ENCODE results near the gene DYSF.
"Not testable (repeated sequence)": the region's sequence is repeated elsewhere in the genome, so short reads cannot be mapped to it uniquely, and the experiment has no call there.

DYSF gene

DNA sequence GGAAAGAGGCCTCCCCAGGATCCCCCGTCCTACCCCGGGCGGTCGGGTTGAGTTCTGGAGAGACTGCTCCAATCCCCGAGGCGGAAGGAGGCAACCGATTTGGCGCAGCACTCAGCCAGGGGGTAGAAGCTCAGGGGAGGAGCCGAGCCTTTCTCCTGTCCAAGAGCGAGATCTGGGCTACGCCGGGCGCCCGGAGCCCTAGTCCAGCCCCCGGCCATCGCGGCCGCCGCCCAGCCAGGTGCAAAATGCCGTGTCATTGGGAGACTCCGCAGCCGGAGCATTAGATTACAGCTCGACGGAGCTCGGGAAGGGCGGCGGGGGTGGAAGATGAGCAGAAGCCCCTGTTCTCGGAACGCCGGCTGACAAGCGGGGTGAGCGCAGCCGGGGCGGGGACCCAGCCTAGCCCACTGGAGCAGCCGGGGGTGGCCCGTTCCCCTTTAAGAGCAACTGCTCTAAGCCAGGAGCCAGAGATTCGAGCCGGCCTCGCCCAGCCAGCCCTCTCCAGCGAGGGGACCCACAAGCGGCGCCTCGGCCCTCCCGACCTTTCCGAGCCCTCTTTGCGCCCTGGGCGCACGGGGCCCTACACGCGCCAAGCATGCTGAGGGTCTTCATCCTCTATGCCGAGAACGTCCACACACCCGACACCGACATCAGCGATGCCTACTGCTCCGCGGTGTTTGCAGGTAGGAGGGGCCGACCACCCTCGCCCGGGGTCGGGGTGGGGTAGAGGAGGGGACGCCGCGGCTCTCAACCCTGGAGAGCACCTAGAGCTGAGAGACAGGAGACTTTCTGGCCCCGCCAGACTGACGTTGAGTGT is at the start of gene DYSF:
TSS of gene DYSF (plus strand) at position 158 of the 817 bp plus-strand sequence.
- DNase-seq (ENCODE audit: low spot score) = no peak

GRCh38 chr2:71409611-71410010 is 43.8 kb upstream of the DYSF start:
- no peak for DNase-seq (ENCODE audit: low spot score)

GRCh38 chr2:71410696-71411095 is 42.7 kb upstream of the DYSF start:
- no peak for DNase-seq (ENCODE audit: low spot score)

DNA sequence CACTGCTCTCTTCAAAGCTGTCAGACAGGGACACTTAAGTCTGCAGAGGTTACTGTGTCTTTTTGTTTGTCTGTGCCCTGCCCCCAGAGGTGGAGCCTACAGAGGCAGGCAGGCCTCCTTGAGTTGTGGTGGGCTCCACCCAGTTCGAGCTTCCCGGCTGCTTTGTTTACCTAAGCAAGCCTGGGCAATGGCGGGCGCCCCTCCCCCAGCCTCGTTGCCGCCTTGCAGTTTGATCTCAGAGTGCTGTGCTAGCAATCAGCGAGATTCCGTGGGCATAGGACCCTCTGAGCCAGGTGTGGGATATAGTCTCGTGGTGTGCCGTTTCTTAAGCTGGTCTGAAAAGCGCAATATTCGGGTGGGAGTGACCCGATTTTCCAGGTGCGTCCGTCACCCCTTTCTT is 36.5 kb upstream of the DYSF start:
- not testable (repeated sequence) for DNase-seq (ENCODE audit: low spot score)

- no peak for DNase-seq (ENCODE audit: low spot score)
Observed at GRCh38 chr2:71417300-71418202, 35.8 kb upstream of the DYSF start.

- no peak for DNase-seq (ENCODE audit: low spot score)
Observed at GRCh38 chr2:71419145-71419544, 34.2 kb upstream of the DYSF start.

- no peak for DNase-seq (ENCODE audit: low spot score)
Observed at GRCh38 chr2:71419976-71420375, 33.4 kb upstream of the DYSF start.

GRCh38 chr2:71422786-71423185 is 30.6 kb upstream of the DYSF start:
- DNase-seq (ENCODE audit: low spot score) = no peak

- DNase-seq (ENCODE audit: low spot score) = no peak
Observed at GRCh38 chr2:71423817-71424420, 29.4 kb upstream of the DYSF start.

DNA sequence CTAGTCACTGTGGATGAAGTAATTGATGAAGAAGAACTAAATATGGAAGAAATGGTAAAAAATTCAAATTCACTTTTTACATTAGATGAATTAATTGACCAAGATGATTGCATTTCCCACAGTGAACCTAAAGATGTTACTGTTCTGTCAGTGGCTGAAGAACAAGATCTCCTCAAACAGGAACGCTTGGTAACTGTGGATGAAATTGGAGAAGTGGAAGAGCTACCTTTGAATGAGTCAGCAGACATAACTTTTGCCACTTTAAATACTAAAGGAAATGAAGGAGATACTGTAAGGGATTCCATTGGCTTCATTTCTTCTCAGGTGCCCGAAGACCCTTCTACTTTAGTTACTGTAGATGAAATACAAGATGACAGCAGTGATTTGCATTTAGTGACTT is 26.6 kb upstream of the DYSF start:
- no peak for DNase-seq (ENCODE audit: low spot score)

GRCh38 chr2:71428472-71429383 is 24.6 kb upstream of the DYSF start:
- DNase-seq (ENCODE audit: low spot score) = no peak

DNA sequence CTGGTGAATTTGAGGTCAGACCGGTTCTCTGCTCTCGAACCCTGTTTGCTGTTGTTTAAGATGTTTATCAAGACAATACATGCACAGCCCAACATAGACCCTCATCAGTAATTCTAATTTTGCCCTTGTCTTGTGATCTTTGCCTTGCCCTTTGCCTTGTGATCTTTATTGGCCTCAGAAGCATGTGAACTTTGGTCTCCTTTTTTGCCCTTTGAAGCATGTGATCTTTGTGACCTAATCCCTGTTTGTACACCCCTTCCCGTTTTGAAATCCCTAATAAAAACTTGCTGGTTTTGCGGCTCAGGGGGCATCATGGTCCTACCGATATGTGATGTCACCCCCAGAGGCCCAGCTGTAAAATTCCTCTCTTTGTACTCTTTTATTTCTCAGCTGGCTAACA is 8.2 kb upstream of the DYSF start:
- DNase-seq (ENCODE audit: low spot score) = not testable (repeated sequence)

DNA sequence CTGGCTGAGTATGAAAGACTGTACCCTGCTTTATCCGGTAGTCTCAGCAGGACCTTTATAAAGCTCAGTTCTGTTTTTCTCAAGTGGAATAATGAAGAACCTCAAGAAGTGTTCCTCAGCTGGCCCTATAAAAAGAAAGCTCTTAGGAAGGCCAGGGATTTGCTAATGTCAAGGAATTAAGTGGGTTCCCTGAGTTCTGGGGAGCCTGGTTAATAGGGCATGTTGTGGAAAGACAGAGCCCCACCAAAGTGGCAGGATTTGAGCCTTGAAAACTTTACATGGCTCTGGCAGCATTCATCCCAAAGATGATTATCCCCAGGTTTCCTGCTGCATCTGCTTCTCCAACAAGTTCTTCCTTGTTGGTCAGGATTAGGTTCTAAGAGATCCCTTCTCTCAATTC is 6.9 kb upstream of the DYSF start:
- DNase-seq (ENCODE audit: low spot score) = no peak

GRCh38 chr2:71449343-71449742 is 4.0 kb upstream of the DYSF start:
- no peak for DNase-seq (ENCODE audit: low spot score)

DNA sequence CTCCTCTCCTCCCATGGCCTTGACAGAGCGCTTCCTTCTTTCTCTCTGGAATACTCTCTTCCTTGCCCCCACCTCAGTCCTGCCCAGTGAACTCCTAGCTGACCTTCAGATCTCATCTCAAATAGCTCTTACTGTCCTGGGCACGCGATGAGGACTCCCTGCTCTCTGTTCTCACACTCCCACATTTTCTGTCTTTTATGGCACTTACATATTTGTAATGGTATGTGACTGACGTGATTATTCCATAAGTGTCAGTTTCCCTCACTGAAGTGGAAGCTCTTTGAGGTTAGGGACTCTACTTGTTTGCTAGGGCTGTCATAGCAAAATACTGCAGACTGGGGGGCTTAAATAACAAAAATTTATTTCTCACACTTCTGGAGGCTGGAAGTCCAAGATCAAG is 1.7 kb upstream of the DYSF start:
- no peak for DNase-seq (ENCODE audit: low spot score)

- DNase-seq (ENCODE audit: low spot score) = no peak
Observed at GRCh38 chr2:71452565-71452964, 796 bp upstream of the DYSF start.

DNA sequence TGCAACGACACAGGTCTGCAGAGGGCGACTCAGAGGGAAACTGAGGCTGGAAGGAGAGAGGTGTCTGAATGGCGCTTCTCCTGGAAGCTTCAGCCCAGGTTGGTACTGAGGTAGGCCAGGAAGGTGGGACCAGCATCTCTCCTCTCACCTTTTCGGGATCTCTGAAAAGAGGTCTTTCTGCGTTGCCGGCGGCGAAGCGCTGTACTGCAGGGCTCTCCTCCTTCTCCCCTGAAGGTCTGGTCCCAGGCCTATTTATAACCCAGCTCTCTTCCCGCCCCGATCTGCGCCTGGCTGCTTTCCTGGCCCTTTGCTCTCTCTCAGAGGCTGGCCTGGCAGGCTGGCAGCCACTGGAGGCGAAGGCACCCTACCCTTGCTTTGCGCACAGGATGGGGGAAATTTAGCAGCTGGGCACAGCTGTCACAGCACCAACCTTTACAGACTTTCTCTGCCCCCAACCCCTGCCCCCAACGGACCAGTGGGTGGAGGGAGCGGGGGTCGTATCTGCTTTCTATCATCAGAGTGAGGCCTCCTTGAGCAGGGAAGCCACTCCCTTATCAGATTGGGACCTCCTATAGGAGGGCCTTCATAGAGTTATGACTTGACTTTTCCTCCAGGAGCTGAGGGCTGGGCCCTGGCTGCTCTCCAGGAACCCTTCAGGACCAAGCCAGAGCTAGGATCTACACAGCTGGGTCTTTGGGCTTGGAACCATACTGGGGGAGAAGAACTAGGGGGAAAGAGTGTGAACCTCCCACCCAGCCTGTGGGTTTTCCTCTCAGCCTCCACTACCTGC is 1.1 kb downstream of the DYSF start:
- no peak for DNase-seq (ENCODE audit: low spot score)

DNA sequence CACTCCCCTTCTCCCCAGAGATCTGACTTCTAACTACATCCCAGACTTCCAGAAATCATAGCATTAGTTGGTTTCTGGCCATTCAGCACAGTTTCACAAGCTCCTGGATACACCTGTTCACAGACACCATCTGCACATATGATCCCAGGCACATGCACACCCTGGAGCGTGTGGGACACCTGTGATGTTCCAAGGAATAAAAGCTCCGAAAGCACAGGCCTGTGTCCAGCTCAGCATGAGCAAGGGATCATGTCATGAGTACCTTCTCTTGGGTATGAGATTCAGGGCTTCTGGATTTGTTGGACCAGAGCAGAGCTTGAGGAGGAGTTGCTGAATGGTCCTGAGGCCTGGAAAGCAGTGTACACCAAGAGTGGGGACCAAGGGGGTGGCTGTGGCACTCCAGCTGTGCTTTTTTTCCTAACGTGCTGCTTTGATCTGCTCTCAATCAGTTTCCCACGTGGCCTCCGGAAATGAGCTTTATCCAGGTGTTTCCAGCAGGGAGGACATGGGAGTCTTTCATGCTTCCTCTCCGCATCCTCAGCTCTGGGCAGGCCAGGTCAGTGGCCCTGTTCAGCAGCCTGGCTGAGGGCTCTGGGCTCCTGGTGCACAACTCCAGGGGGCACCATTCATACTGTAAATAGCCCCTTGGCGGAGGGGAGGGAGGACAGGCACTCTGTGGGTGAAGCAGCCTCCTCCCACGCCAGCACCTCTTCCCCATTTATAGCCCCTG is 1.8 kb downstream of the DYSF start:
- DNase-seq (ENCODE audit: low spot score) = no peak

DNA sequence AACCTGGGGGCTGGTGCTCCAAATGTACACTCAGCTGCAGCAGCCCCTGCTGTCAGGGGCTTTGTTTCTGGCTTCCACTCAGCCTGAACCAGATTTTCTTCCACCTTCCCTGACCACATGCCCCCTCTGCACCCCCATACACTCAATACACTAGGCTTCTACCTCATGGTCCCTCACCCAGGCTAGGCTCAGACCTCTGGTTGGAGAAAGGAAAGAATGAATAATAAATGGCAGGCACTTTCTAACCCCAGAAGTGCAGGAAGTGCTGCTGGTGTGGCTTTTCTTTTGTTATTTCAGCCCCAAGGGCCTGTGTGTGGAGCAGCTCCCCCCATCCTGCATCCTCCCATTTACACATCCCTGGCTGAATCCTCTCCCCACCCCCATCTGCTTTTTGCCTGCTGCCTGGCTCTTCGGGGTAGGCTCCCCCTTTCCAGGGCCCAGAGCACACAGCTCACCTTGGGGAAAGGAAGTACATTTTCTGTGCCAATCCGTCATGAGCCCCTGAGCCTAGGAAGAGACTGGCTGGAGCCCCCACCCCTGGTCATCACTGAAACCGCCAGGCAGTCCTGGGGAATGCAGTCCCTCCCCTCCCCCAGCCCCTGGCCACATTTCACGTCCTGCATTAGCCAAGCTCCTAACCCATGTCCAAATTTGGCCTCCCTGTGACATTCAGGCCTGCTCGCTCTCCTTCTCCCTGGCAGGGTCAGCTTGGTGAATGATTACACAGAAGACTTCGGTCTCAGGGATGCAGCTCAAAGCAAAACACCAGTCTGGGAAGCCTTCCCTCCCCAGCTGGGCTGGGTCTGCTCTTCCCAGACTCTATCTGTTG is 2.6 kb downstream of the DYSF start:
- DNase-seq (ENCODE audit: low spot score) = no peak

All from germinal center (tissue), 1 donor.